B cell (primary cell): ENCODE data around the gene MANBA. TPM values are rescaled to one million over a fixed set of nuclear protein-coding genes. Genes with fewer than 3 reads are reported as not detected.

Source experiments
- ATAC-seq: fragments of 200-7000 bp; cut with Tn5 transposase; one replicate; pipeline ENCODE4 v1.10.0; 2021; ENCODE audit warnings: low read depth, mild to moderate bottlenecking, moderate number of reproducible peaks, moderate library complexity
- CTCF ChIA-PET: fragments of 350-600 bp; sonication (Branson Sonifier 250); formaldehyde crosslinking; loops from one replicate; lab custom pipeline; 2021; ENCODE audit warnings: antibody characterized with exemption, inconsistent platforms; lab: Charles Lee
- POLR2A ChIA-PET: fragments of 350-600 bp; sonication (Branson Sonifier 250); formaldehyde crosslinking; loops from one replicate; lab custom pipeline; 2021; ENCODE audit warnings: antibody characterized with exemption; lab: Charles Lee
- DNase-seq: peaks from one replicate; pipeline ENCODE4 v3.0.0; 2013
- H2AFZ ChIP-seq: 2 replicates; pipeline ENCODE4 v1.6.1; 2012; ENCODE audit warnings: mild to moderate bottlenecking, low read depth, low read length; ENCODE audit not compliant: insufficient read depth, poor library complexity, severe bottlenecking
- H3K27ac ChIP-seq, 2 donors: 1 replicate in 1 of 2; 2 replicates in 1 of 2; pipeline ENCODE4 v1.5.1; 2012 to 2013; ENCODE audit warnings: low read length in 2 of 2, mild to moderate bottlenecking in 2 of 2, moderate library complexity in 1 of 2
- H3K27me3 ChIP-seq, 4 experiments: fragments of 200-600 bp in 1 of 4; sonication (generic) in 1 of 4; replicated peaks in 1 of 4; 1 replicate in 2 of 4; 2 replicates in 2 of 4; pipeline versions ENCODE4 v1.6.1 to v1.7.0; 2013 to 2016; ENCODE audit warnings: low read length in 3 of 4, mild to moderate bottlenecking in 2 of 4, mixed read lengths in 1 of 4, moderate library complexity in 1 of 4; ENCODE audit not compliant: insufficient read depth in 4 of 4, control insufficient read depth in 3 of 4; ENCODE audit errors: control extremely low read depth in 1 of 4
- H3K36me3 ChIP-seq, 2 experiments: replicated peaks in 1 of 2; 1 replicate in 1 of 2; 2 replicates in 1 of 2; pipeline versions ENCODE4 v1.6.1 to v1.7.1; 2013; ENCODE audit warnings: low read length in 1 of 2; ENCODE audit not compliant: insufficient read depth in 2 of 2, control insufficient read depth in 1 of 2; ENCODE audit errors: control extremely low read depth in 1 of 2, extremely low read depth in 1 of 2
- H3K4me1 ChIP-seq, 2 donors: fragments of 200-600 bp in 1 of 2; sonication (generic) in 1 of 2; 1 replicate in 1 of 2; 2 replicates in 1 of 2; pipeline versions ENCODE4 v1.5.1 to v1.6.1; 2013 to 2017; ENCODE audit warnings: low read length in 2 of 2; ENCODE audit not compliant: control insufficient read depth in 2 of 2, insufficient read depth in 2 of 2
- H3K4me2 ChIP-seq: replicated peaks from 2 replicates; pipeline ENCODE3; 2012; ENCODE audit warnings: mild to moderate bottlenecking, low read depth, low read length; ENCODE audit not compliant: poor library complexity, severe bottlenecking
- H3K4me3 ChIP-seq, 5 experiments: fragments of 200-600 bp in 1 of 5; sonication (generic) in 1 of 5; 1 replicate in 3 of 5; 2 replicates in 2 of 5; pipeline versions ENCODE4 v1.5.1 to v1.7.0; 2011 to 2016; ENCODE audit warnings: low read length in 4 of 5, mild to moderate bottlenecking in 4 of 5, low read depth in 2 of 5, control low read depth in 1 of 5, moderate library complexity in 1 of 5; ENCODE audit not compliant: insufficient read depth in 1 of 5; ENCODE audit errors: control extremely low read depth in 1 of 5, extremely low read depth in 1 of 5
- H3K79me2 ChIP-seq: fragments of 200-600 bp; sonication (generic); one replicate; pipeline ENCODE4 v1.6.0; 2016; ENCODE audit warnings: low read length; ENCODE audit not compliant: control insufficient read depth, insufficient read depth
- H3K9ac ChIP-seq: fragments of 200-600 bp; sonication (generic); 2 replicates; pipeline ENCODE4 v1.6.1; 2017; ENCODE audit warnings: mild to moderate bottlenecking, low read length, moderate library complexity
- H3K9me3 ChIP-seq, 3 donors: one replicate each; pipeline versions ENCODE4 v1.6.1 to v1.7.1; 2013; ENCODE audit warnings: low read length in 2 of 3; ENCODE audit not compliant: control insufficient read depth in 2 of 3, insufficient read depth in 1 of 3; ENCODE audit errors: control extremely low read depth in 1 of 3
- H4K20me1 ChIP-seq: 2 replicates; pipeline ENCODE4 v1.6.0; 2012; ENCODE audit warnings: mild to moderate bottlenecking, low read length; ENCODE audit not compliant: insufficient read depth, control insufficient read depth, poor library complexity, severe bottlenecking
- H3K27ac Mint-ChIP-seq: one replicate; pipeline ENCODE4 v1.8.0; 2021; ENCODE audit warnings: mixed read lengths
- H3K27me3 Mint-ChIP-seq: one replicate; pipeline ENCODE4 v1.8.0; 2021; ENCODE audit warnings: mixed read lengths
- H3K4me1 Mint-ChIP-seq: one replicate; pipeline ENCODE4 v1.8.0; 2021; ENCODE audit warnings: mixed read lengths
- H3K4me3 Mint-ChIP-seq: one replicate; pipeline ENCODE4 v1.8.0; 2021; ENCODE audit warnings: mixed read lengths
- H3K9me3 Mint-ChIP-seq: one replicate; pipeline ENCODE4 v1.8.0; 2022; ENCODE audit warnings: mixed read lengths; ENCODE audit not compliant: insufficient read depth
- CTCF ChIP-seq: fragments of 200-600 bp; IDR thresholded peaks from one replicate; pipeline ENCODE4 v1.8.0; 2022; ENCODE audit warnings: antibody characterized with exemption, mild to moderate bottlenecking
- EZH2 ChIP-seq: IDR thresholded peaks from 2 replicates; pipeline ENCODE4 v1.6.1; 2012; ENCODE audit warnings: borderline replicate concordance, low read depth, mild to moderate bottlenecking, moderate library complexity, low read length; ENCODE audit not compliant: insufficient read depth, poor library complexity, severe bottlenecking
- WGBS: methylation state at CpG from one replicate; pipeline ENCODE4 v1.1.5; 2013; ENCODE audit warnings: missing lambda C conversion rate; ENCODE audit not compliant: insufficient coverage; 5-methylcytosine and 5-hydroxymethylcytosine counted together
- intact Hi-C: fragments of 100-400 bp; cut with micrococcal nuclease; formaldehyde crosslinking; loops from one replicate; pipeline ENCODE4 v1.10.0; 2022
- polyA plus RNA-seq: library from polyadenylated mRNA; depleted of rRNA; stranded (reverse); fragments of >200 nt; gene quantifications from 2 replicates; pipeline ENCODE4 v1.2.3, GENCODE V29; 2012
- total RNA-seq, 2 donors: library from RNA; stranded (reverse); fragments of 120-200 nt in 1 of 2; gene quantifications; 1 replicate in 1 of 2; 2 replicates in 1 of 2; pipeline versions ENCODE4 v1.2.3 to v1.2.4, GENCODE V29; 2013 to 2022

The MANBA gene
- total and polyA plus RNA-seq, 2 donors (not counting 1 experiment from before 2014, with no cell fraction given) = 91.6 to 119 TPM

DNA sequence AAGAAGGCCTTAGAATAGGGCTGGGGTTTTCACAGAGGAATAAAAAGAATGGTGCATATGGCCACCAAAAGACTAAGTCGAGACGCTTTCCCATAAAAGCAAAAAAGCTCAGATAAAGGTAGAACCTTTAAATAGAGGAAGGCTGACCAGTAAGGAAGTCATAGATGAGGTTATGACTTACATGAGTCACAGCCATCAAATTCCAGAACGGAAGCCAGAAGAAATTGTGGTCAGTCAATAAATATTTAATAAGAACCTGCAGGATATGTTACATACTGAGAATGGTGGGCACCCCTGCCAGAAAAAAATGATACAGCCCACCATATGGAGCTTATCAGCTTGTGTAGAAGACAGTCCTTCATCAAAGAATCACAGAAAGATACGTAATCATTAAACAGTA is 120.1 kb downstream of the MANBA start:
- no peak overlapping the region for H3K9ac ChIP-seq
- no peak overlapping the region for H3K27ac Mint-ChIP-seq
- H3K27ac ChIP-seq = no peak overlapping the region
- WGBS = no CpG with 5 or more reads among the region's 4 CpGs
- intact Hi-C loops = no loop called here
- no peak overlapping the region for H3K4me2 ChIP-seq
- H3K79me2 ChIP-seq = no peaks in the 10 kb centered on the region
- H3K4me3 Mint-ChIP-seq = no peak overlapping the region
- no peaks in the 10 kb centered on the region for H3K9me3 Mint-ChIP-seq
- DNase-seq (no peak), ATAC-seq (no peak)
- H3K4me3 ChIP-seq = no peak overlapping the region
- no peaks in the 10 kb centered on the region for H3K27me3 ChIP-seq
- ChIA-PET CTCF (no interaction called here), POLR2A (no interaction called here)
- H3K36me3 ChIP-seq = peaks cover 0 to 46% of the 10 kb centered on the region in 2 experiments
- no peaks in the 10 kb centered on the region for H4K20me1 ChIP-seq
- no peaks in the 10 kb centered on the region for H3K27me3 Mint-ChIP-seq
- no peak for TF ChIP-seq CTCF
- no peak for TF ChIP-seq EZH2
- H3K9me3 ChIP-seq = no peaks in the 10 kb centered on the region
- no peak overlapping the region for H2AFZ ChIP-seq
- H3K4me1 Mint-ChIP-seq = no peaks in the 10 kb centered on the region
- H3K4me1 ChIP-seq = no peaks in the 10 kb centered on the region

GRCh38 chr4:102639598-102639997 is 121.2 kb downstream of the MANBA start:
- no peaks in the 10 kb centered on the region for H3K79me2 ChIP-seq
- peaks cover 0 to 54% of the 10 kb centered on the region in 2 experiments for H3K36me3 ChIP-seq
- no peak overlapping the region for H3K4me2 ChIP-seq
- H2AFZ ChIP-seq = no peak overlapping the region
- CTCF ChIA-PET = interaction anchor here (0.6 to 1.5 kb wide), 2 partner anchors 370 to 562 kb away, joined by 3 read pairs; no protein-coding TSS in a partner anchor
- DNase-seq (no peak), ATAC-seq (no peak)
- Mint-ChIP-seq H3K4me3 (no peak overlapping the region), H3K27ac (no peak overlapping the region), H3K27me3 (no peaks in the 10 kb centered on the region), H3K4me1 (no peaks in the 10 kb centered on the region), H3K9me3 (no peaks in the 10 kb centered on the region)
- TF ChIP-seq EZH2 (no peak), CTCF (no peak)
- no peak overlapping the region for H3K4me3 ChIP-seq
- intact Hi-C loops = no loop called here
- no peaks in the 10 kb centered on the region for H3K9me3 ChIP-seq
- 98% methylated on average over 7 of the region's 7 CpGs for WGBS
- no peak overlapping the region for H3K27ac ChIP-seq
- H3K4me1 ChIP-seq = no peaks in the 10 kb centered on the region
- no peak overlapping the region for H3K9ac ChIP-seq
- H4K20me1 ChIP-seq = no peaks in the 10 kb centered on the region
- H3K27me3 ChIP-seq = no peaks in the 10 kb centered on the region
- POLR2A ChIA-PET = no interaction called here
